DOHH2 (cell line): ENCODE results near the gene IL2RG.

Source experiments
- H3F3A ChIP-seq: fragments of 200-600 bp; sonication (generic), shearing (Covaris generic); 2 replicates; pipeline ENCODE4 v1.6.0; 2016; ENCODE audit warnings: antibody characterized with exemption, mild to moderate bottlenecking; ENCODE audit not compliant: control insufficient read depth, insufficient read depth
- H3K27ac ChIP-seq: fragments of 200-600 bp; sonication (generic); 2 replicates; pipeline ENCODE4 v1.5.1; 2014; ENCODE audit warnings: low read depth, mild to moderate bottlenecking, low read length, moderate library complexity
- H3K27me3 ChIP-seq: fragments of 200-600 bp; sonication (generic); 2 replicates; pipeline ENCODE4 v1.6.1; 2014; ENCODE audit warnings: mild to moderate bottlenecking, low read length, mixed read lengths; ENCODE audit not compliant: control insufficient read depth
- H3K36me3 ChIP-seq: fragments of 200-600 bp; sonication (generic); 2 replicates; pipeline ENCODE4 v1.6.1; 2014; ENCODE audit warnings: mild to moderate bottlenecking, low read length, moderate library complexity, mixed read lengths; ENCODE audit not compliant: control insufficient read depth
- H3K4me1 ChIP-seq: fragments of 200-600 bp; sonication (generic); 2 replicates; pipeline ENCODE4 v1.6.1; 2014; ENCODE audit warnings: mild to moderate bottlenecking, low read length, mixed read lengths; ENCODE audit not compliant: control insufficient read depth
- H3K4me2 ChIP-seq: fragments of 200-600 bp; sonication (generic); 2 replicates; pipeline ENCODE4 v1.6.0; 2014; ENCODE audit warnings: mild to moderate bottlenecking, low read length, moderate library complexity
- H3K4me3 ChIP-seq: fragments of 200-600 bp; sonication (generic); 2 replicates; pipeline ENCODE4 v1.5.1; 2014; ENCODE audit warnings: mild to moderate bottlenecking, low read length, mixed read lengths
- H3K79me2 ChIP-seq: fragments of 200-600 bp; sonication (generic); 2 replicates; pipeline ENCODE4 v1.6.1; 2014; ENCODE audit warnings: mild to moderate bottlenecking, low read length, mixed read lengths; ENCODE audit not compliant: control insufficient read depth
- H3K9me2 ChIP-seq: fragments of 200-600 bp; sonication (generic); replicated peaks from 2 replicates; pipeline ENCODE4 v1.6.1; 2014; ENCODE audit warnings: mild to moderate bottlenecking, low read length, mixed read lengths; ENCODE audit not compliant: control insufficient read depth
- H3K9me3 ChIP-seq: fragments of 200-600 bp; sonication (generic); 2 replicates; pipeline ENCODE4 v1.6.1; 2014; ENCODE audit warnings: antibody characterized with exemption, low read length, mixed read lengths; ENCODE audit not compliant: control insufficient read depth, insufficient read depth
- H4K20me1 ChIP-seq: fragments of 200-600 bp; sonication (generic); 2 replicates; pipeline ENCODE4 v1.6.0; 2014; ENCODE audit warnings: low read depth, mild to moderate bottlenecking, antibody characterized with exemption, low read length, moderate library complexity; ENCODE audit not compliant: control insufficient read depth, insufficient read depth
- CTCF ChIP-seq: fragments of 200-600 bp; sonication (generic); IDR thresholded peaks from one replicate; pipeline ENCODE4 v1.5.1; 2014; ENCODE audit warnings: antibody characterized with exemption, mild to moderate bottlenecking, low read depth, low read length; ENCODE audit not compliant: poor library complexity, severe bottlenecking
- EZH2phosphoT487 ChIP-seq: fragments of 200-600 bp; sonication (generic); IDR thresholded peaks from 2 replicates; pipeline ENCODE4 v1.6.1; 2017; ENCODE audit warnings: borderline replicate concordance, mild to moderate bottlenecking, antibody characterized with exemption, low read length, moderate library complexity, mixed read lengths

The IL2RG gene

GRCh38 chrX:71100581-71101505, 10.5 kb downstream of the IL2RG start:
- Histone ChIP-seq H3K9me2 (no peaks in the 10 kb centered on the region), H3K4me3 (no peak overlapping the region), H3K79me2 (no peaks in the 10 kb centered on the region), H3F3A (no peaks in the 10 kb centered on the region), H3K4me2 (no peak overlapping the region), H3K27ac (no peak overlapping the region), H3K36me3 (no peaks in the 10 kb centered on the region), H4K20me1 (no peaks in the 10 kb centered on the region), H3K4me1 (peaks cover 23% of the 10 kb centered on the region), H3K9me3 (no peaks in the 10 kb centered on the region), H3K27me3 (no peaks in the 10 kb centered on the region)
- TF ChIP-seq EZH2phosphoT487 (no peak), CTCF (no peak)

GRCh38 chrX:71099736-71100135, 11.6 kb downstream of the IL2RG start:
- H3F3A ChIP-seq = no peaks in the 10 kb centered on the region
- no peak overlapping the region for H3K4me2 ChIP-seq
- H3K9me2 ChIP-seq = no peaks in the 10 kb centered on the region
- H3K36me3 ChIP-seq = no peaks in the 10 kb centered on the region
- H4K20me1 ChIP-seq = no peaks in the 10 kb centered on the region
- H3K4me1 ChIP-seq = peaks cover 29% of the 10 kb centered on the region
- H3K27me3 ChIP-seq = no peaks in the 10 kb centered on the region
- H3K9me3 ChIP-seq = no peaks in the 10 kb centered on the region
- no peak overlapping the region for H3K27ac ChIP-seq
- no peaks in the 10 kb centered on the region for H3K79me2 ChIP-seq
- H3K4me3 ChIP-seq = no peak overlapping the region
- TF ChIP-seq CTCF = no peak
- no peak for TF ChIP-seq EZH2phosphoT487

GRCh38 chrX:71098951-71099506, 12.3 kb downstream of the IL2RG start:
- H3K4me3 ChIP-seq = no peak overlapping the region
- TF ChIP-seq CTCF = no peak
- TF ChIP-seq EZH2phosphoT487 = no peak
- H3K36me3 ChIP-seq = no peaks in the 10 kb centered on the region
- no peaks in the 10 kb centered on the region for H3K27me3 ChIP-seq
- H4K20me1 ChIP-seq = no peaks in the 10 kb centered on the region
- no peaks in the 10 kb centered on the region for H3K9me3 ChIP-seq
- peaks cover 25% of the 10 kb centered on the region for H3K4me1 ChIP-seq
- H3K4me2 ChIP-seq = no peak overlapping the region
- H3K79me2 ChIP-seq = no peaks in the 10 kb centered on the region
- no peaks in the 10 kb centered on the region for H3K9me2 ChIP-seq
- no peaks in the 10 kb centered on the region for H3F3A ChIP-seq
- no peak overlapping the region for H3K27ac ChIP-seq
